Keratinocyte (primary cell): ENCODE data around the gene WNT16. TPM values are rescaled to one million over a fixed set of nuclear protein-coding genes. Genes with fewer than 3 reads are reported as not detected.

ENCODE experiments used
- DNase-seq: peaks from one replicate; pipeline ENCODE4 v3.0.0-alpha.2; 2011; ENCODE audit warnings: low read depth, missing footprints, low spot score
- FAIRE-seq: peaks from 2 replicates; lab custom pipeline; 2011; peaks lifted over from hg19 to GRCh38; lab: Jason Lieb, UNC
- H2AFZ ChIP-seq: 2 replicates; pipeline ENCODE4 v1.6.0; 2012; ENCODE audit warnings: low read length, control low read depth, inconsistent platforms; ENCODE audit not compliant: control insufficient read depth
- H3K27ac ChIP-seq: 2 replicates; pipeline ENCODE4 v1.5.1; 2011; ENCODE audit warnings: low read length; ENCODE audit not compliant: control insufficient read depth, insufficient read depth
- H3K27me3 ChIP-seq: 3 replicates; pipeline ENCODE4 v1.6.0; 2011; ENCODE audit warnings: low read length; ENCODE audit not compliant: control insufficient read depth, insufficient read depth; ENCODE audit errors: extremely low read depth
- H3K36me3 ChIP-seq, 2 experiments: 2 replicates in 1 of 2; 3 replicates in 1 of 2; pipeline ENCODE4 v1.5.1; 2011; ENCODE audit warnings: low read length in 2 of 2, mild to moderate bottlenecking in 1 of 2; ENCODE audit not compliant: control insufficient read depth in 2 of 2, insufficient read depth in 2 of 2; ENCODE audit errors: extremely low read depth in 1 of 2
- H3K4me1 ChIP-seq: 3 replicates; pipeline ENCODE4 v1.5.1; 2011; ENCODE audit warnings: low read length; ENCODE audit not compliant: control insufficient read depth, insufficient read depth; ENCODE audit errors: extremely low read depth
- H3K4me2 ChIP-seq: 3 replicates; pipeline ENCODE4 v1.6.0; 2011; ENCODE audit warnings: low read depth, low read length; ENCODE audit not compliant: control insufficient read depth, insufficient read depth; ENCODE audit errors: extremely low read depth
- H3K4me3 ChIP-seq, 3 experiments: fragments of 200-600 bp in 1 of 3; sonication (generic) in 1 of 3; 2 replicates in 2 of 3; 3 replicates in 1 of 3; pipeline ENCODE4 v1.5.1; 2011 to 2016; ENCODE audit warnings: low read length in 3 of 3, mild to moderate bottlenecking in 3 of 3, control low read depth in 2 of 3, inconsistent platforms in 1 of 3, low read depth in 1 of 3, mixed read lengths in 1 of 3, mixed run types in 1 of 3, moderate library complexity in 1 of 3; ENCODE audit not compliant: control insufficient read depth in 2 of 3, insufficient read depth in 2 of 3; ENCODE audit errors: extremely low read depth in 1 of 3
- H3K79me2 ChIP-seq: 2 replicates; pipeline ENCODE4 v1.6.0; 2012; ENCODE audit warnings: low read length; ENCODE audit not compliant: control insufficient read depth, insufficient read depth
- H3K9ac ChIP-seq: 3 replicates; pipeline ENCODE4 v1.6.0; 2011; ENCODE audit warnings: low read length; ENCODE audit not compliant: control insufficient read depth, insufficient read depth; ENCODE audit errors: extremely low read depth
- H3K9me1 ChIP-seq: 3 replicates; pipeline ENCODE4 v1.6.0; 2011; ENCODE audit warnings: low read length; ENCODE audit not compliant: control insufficient read depth, insufficient read depth; ENCODE audit errors: extremely low read depth
- H3K9me3 ChIP-seq: 2 replicates; pipeline ENCODE4 v1.5.1; 2012; ENCODE audit warnings: low read depth, low read length; ENCODE audit not compliant: control insufficient read depth
- H4K20me1 ChIP-seq: 3 replicates; pipeline ENCODE4 v1.6.0; 2011; ENCODE audit warnings: low read length; ENCODE audit not compliant: control insufficient read depth, insufficient read depth; ENCODE audit errors: extremely low read depth
- CTCF ChIP-seq, 3 experiments: IDR thresholded peaks in 1 of 3; conservative IDR thresholded peaks in 1 of 3; optimal IDR thresholded peaks in 1 of 3; 2 replicates in 2 of 3; 3 replicates in 1 of 3; pipeline versions ENCODE3 to v1.5.1; 2011; ENCODE audit warnings: low read length in 3 of 3, mild to moderate bottlenecking in 3 of 3, moderate library complexity in 2 of 3, control low read depth in 1 of 3, inconsistent platforms in 1 of 3; ENCODE audit not compliant: insufficient read depth in 2 of 3; ENCODE audit errors: extremely low read depth in 1 of 3
- EZH2 ChIP-seq: IDR thresholded peaks from one replicate; pipeline ENCODE4 v1.6.1; 2012; ENCODE audit warnings: inconsistent platforms, mild to moderate bottlenecking, low read length, moderate library complexity
- dilution Hi-C: fragments of 300-500 bp; cut with MboI; formaldehyde crosslinking; loops from one replicate; pipeline ENCODE4 v1.7.0; 2020; ENCODE audit warnings: low sequenced_read_pairs; ENCODE audit not compliant: extremely low pct_ligation_motif_present
- polyA plus RNA-seq, 5 experiments: library from polyadenylated mRNA; depleted of rRNA in 3 of 5; stranded (reverse) in 3 of 5; stranded (forward) in 1 of 5; unstranded in 1 of 5; fragments of >200 nt; gene quantifications; 1 replicate in 1 of 5; 2 replicates in 3 of 5; 3 replicates in 1 of 5; pipeline versions ENCODE4 v1.2.1 to v1.2.3, GENCODE V29; 2011 to 2012; ENCODE audit warnings: missing spikeins in 2 of 5, low read depth in 1 of 5, low replicate concordance in 1 of 5

The WNT16 gene
- polyA plus RNA-seq, 1 donor (not counting 4 experiments of a cell fraction or from before 2014, with no cell fraction given): not detected

- Histone ChIP-seq H3K36me3 (peaks cover 4 to 12% of the 10 kb centered on the region in 2 experiments), H3K9me3 (no peaks in the 10 kb centered on the region), H3K27me3 (no peaks in the 10 kb centered on the region), H2AFZ (no peak overlapping the region), H3K27ac (no peak overlapping the region), H3K9me1 (no peaks in the 10 kb centered on the region), H3K9ac (no peak overlapping the region), H4K20me1 (no peaks in the 10 kb centered on the region), H3K4me3 (no peak overlapping the region), H3K4me1 (no peaks in the 10 kb centered on the region), H3K79me2 (no peaks in the 10 kb centered on the region), H3K4me2 (no peak overlapping the region)
- DNase-seq (no peak), FAIRE-seq (no peak)
- dilution Hi-C loops: no loop called here
- no peak for TF ChIP-seq EZH2
- TF ChIP-seq CTCF (optimal IDR thresholded peaks at IDR 0.05 in 1 of 3, IDR thresholded peaks at IDR 0.05 in 1 of 3, conservative IDR thresholded peaks at IDR 0.05 in 1 of 3; ENCODE audit: extremely low read depth in 1 of 3, insufficient read depth in 2 of 3, low read length in 3 of 3): no peak
Measured at GRCh38 chr7:121373177-121373576, 44.4 kb downstream of the WNT16 start.

GRCh38 chr7:121376979-121377378 lies 48.2 kb downstream of the WNT16 start:
- peaks cover 8 to 20% of the 10 kb centered on the region in 2 experiments for H3K36me3 ChIP-seq
- no peak for FAIRE-seq
- dilution Hi-C loops: loop anchor here (25.0 kb wide), 1 partner anchor 185 kb away; no protein-coding TSS in a partner anchor

More at GRCh38 chr7:121376979-121377378, 48.2 kb downstream of the WNT16 start:
- Histone ChIP-seq H2AFZ (no peak overlapping the region), H3K9me1 (no peaks in the 10 kb centered on the region), H3K4me2 (no peak overlapping the region), H3K9ac (no peak overlapping the region), H3K27me3 (no peaks in the 10 kb centered on the region), H3K27ac (no peak overlapping the region), H3K4me3 (no peak overlapping the region), H3K79me2 (peaks cover 9% of the 10 kb centered on the region), H3K9me3 (no peaks in the 10 kb centered on the region), H3K4me1 (no peaks in the 10 kb centered on the region), H4K20me1 (no peaks in the 10 kb centered on the region)
- no peak for DNase-seq
- no peak for TF ChIP-seq EZH2
- no peak for TF ChIP-seq CTCF (optimal IDR thresholded peaks at IDR 0.05 in 1 of 3, IDR thresholded peaks at IDR 0.05 in 1 of 3, conservative IDR thresholded peaks at IDR 0.05 in 1 of 3; ENCODE audit: extremely low read depth in 1 of 3, insufficient read depth in 2 of 3, low read length in 3 of 3)
